ENCODE measurements around the gene ZC3H14.

ZC3H14 gene

DNA sequence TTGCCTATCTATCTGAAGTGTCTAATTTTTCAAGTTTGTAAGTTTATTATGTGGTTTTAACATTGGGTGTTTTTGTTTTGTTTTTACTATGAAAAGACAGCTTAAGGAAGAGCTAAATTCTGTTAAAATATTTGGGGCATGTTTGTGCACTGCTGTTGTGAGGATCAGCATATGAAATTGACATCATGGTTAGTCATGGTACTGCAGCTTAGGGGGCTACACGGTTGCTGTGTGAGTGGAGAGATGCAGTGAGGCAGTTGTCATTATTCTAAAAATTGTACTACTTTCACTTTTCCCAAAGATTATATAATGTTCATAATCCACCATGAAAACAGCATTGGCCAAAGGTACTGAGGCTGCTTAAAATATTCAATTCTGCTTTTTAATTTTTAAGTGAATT is 49.0 kb downstream of the ZC3H14 start:
- no peak for DNase-seq

DNA sequence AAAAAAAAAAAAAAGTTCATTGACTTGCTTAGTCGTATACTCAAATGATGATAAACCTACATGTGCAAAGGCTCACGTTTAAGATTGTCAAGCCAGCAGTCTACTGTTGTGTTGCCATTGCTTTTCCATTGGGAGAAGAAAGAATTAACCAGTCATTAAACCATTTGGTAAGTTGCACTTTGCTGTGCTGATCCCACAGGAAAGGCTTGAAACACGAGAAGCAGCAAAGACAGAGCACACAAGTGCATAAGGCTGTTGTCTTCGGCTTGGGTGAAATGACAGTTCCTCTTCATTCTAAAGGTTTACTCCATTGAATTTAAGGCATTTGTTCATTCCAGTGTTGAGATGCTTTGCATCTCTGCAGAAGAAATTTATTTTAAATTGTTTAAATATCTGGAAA is 50.1 kb downstream of the ZC3H14 start:
- no peak for DNase-seq

DNA sequence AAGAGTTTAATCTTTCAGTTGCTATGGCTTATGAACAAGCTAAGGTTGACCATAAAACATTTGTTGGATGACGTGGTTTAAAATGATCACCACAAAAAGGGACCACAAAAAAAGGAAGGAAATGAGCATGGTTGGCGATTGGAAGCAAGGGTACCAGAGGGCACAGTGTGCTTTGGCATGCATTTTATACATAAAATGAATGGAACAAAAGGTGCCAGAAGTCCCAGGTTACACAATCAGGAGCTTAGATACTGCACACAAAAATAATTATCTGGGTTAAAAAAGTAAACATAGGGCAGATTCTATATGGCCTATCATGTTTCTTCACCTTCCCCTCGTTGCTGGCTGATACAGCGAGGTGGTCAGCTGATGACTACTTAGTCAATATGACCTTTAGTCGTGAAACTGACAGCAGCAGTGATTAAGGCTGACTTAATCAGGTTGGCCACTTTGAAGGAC is 50.7 kb downstream of the ZC3H14 start:
- no peak for DNase-seq

DNA sequence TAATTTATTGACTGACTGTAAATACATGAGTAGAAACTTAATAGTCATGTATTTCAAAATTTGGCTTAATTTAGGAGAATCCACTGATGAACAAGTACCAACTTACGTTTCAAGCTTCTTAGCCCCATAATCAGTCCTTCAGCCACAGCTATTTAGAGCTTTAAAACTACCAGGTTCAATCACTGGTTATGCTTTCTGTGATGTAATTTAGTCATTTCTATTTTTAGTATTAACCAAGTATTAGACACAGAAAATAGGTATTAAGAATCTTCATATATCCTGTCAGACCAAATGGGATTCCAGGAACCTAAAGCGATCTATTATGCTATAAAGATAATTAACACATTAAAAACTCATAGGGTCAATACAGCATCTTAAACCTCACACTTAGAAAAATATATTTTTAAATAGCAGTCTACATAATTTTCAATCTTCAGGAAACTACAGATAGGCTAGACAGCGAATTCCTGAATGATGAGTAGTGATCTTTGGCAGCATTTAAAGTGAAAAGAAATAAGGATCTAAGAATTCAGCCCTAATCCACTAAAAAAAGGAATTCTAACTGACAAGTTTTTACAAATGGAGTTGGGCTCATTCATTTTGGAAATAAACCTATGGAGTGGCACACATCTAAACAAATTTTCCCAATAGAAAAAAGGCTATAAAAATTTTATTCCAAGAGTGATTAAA is 51.5 kb downstream of the ZC3H14 start:
- DNase-seq: no peak

DNA sequence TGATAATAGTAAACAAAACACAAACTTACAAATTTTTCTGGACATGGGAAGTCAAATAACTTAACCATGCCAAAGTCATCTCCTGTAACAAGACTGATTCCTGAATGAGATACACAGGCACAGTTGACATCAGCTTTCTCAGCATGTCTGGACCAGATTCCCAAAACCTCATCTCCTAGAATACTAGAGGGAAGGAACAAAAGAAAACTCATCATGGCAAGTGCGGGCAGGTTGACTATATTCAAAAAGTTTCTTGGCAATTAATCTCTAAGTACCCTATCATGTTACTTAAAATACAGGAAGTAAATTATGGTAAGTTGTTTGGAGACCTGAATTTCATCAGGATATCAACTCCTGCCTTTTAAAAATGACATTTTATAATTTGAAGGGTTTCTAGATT is 53.9 kb downstream of the ZC3H14 start:
- DNase-seq: no peak

DNA sequence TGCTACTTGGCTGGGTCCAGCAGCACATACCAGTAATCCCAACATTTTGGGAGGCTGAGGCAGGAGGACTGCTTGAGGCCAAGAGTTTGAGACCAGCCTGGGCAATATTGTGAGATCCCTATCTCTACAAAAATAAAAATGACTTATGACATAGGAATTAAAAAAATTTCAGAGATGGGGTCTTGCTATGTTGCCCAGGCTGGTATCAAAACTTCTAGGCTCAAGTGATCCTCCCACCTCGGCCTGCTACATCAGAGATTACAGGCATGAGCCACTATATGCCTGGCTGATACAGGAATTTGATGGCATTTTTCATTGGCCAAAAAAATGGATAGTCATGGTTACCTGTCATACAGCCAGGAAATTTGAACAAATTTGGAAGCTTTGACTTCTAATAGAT is 54.6 kb downstream of the ZC3H14 start:
- DNase-seq: no peak

DNA sequence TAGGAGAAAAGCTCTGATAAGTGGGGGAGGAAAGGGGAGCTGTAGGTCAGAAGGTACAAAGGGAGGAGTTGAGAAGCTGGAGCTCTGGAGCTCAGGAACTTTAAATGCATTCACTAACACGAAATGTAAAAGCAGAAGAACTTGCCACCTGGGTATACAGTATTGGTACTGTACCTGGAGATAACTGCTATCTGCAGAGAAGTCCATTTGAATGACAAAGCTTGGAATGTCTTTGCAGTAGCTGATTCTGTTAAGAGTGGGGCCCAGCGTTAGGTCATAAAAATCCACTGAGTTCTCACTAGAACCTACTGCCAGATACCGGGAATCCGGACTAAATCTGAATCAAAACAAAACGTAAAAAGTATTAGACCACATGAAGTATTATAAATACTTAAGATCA is 55.6 kb downstream of the ZC3H14 start:
- no peak for DNase-seq

DNA sequence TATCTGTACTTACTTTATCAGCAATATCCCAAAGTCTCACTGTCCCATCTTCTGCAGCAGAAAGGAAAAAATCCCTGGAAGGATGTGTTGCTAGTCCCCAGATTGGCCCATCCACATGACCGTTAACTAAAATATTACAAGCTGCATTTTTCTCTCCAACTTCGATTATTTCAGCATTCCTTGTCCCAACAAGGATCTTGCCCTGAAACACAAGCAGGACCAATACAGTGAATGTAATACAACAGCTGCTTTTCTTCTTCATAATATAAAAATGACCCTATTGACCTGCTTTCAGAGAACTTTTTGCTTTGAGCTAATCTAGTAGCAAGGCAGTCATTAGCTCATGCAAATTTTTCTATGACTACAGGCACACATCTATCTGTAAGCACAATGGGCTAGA is 58.3 kb downstream of the ZC3H14 start:
- DNase-seq: no peak

DNA sequence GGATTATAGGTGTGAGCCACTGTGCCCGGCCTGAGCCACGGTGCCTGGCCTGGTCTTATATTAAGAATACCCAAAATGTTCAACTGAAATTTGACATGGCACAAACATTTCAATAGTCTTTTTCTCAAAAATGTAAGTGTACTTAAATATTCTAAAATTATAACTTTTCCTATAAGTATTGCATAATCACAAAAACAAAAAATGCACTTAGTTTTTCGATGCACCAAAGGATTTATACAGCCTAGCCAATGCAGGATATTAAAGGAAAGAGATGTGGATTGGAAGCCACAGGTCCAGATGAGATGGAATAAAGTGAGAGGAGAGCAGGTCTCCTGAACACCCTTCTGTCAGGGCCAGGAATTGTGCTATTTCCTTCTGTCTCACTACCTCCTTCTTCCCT is 62.8 kb downstream of the ZC3H14 start:
- DNase-seq: no peak

DNA sequence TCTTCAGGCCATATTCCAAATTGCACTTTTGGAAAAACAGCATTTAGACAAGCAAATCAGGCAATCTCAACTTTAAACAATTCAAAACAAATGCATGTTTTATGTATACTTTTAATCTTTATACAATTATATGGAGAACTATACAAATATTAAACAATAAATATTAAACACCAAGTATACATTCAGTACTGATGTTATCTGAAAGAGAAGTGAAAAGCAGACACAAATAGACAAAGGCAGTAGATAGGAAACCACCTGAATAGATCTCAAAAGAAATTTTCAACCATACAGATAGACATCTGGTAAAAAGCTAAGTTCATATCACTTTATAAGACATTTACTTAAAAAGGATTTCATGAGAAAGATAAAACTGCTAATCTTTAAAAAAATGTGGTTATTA is 65.2 kb downstream of the ZC3H14 start:
- DNase-seq: no peak

DNA sequence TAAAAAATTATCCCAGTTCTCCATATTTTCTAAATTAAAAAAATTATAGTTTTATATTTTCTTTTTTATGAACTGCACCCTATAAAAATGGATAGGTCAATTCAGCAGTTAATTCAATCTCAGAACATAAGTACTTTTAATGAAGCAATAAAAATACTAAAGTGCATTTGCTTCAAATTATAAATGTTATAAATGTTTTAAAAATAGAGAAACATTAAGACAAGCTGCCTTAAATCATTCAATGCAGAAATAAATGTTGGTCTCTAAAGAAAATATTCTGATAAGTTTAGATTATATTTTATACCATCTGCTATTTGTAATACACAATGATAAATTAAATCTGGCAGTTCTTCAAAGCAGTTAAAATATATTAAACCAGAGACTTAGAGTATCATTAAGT is 65.6 kb downstream of the ZC3H14 start:
- no peak for DNase-seq

DNA sequence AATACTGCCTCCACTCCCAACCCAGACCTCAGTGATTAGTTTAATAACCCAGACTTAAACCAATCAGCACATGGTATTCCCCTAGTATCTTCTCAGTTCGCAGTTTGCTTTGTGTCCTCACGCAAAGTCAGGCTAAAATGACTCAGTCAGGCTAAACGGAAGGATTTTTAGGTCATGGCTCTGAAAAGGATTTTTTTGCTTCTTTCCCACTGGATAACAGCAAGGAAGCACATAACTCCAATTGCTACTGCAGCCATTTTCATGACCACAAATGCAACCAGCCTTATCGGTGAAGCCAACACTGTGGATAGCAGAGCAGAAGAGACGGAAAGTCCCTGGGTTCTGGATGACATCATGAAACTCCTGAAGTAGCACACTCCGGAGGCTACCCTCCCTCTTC is 67.7 kb downstream of the ZC3H14 start:
- no peak for DNase-seq

DNA sequence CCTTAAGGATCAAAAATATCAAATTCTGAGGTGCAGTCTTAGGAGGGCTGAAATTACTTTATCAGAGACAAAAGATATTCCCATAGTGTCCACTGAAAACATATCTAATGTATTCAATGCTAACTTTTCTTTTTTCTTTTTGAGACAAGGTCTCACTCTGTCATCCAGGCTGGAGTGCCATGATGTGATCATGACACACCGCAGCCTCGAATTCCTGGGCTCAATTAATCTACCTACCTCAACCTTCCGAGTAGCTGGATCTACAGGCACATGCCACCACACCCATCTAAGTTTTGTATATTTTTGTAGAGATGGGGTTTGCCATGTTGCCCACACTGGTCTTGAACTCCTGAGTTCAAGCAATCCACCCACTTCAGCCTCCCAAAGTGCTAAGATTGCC is 68.3 kb downstream of the ZC3H14 start:
- no peak for DNase-seq

DNA sequence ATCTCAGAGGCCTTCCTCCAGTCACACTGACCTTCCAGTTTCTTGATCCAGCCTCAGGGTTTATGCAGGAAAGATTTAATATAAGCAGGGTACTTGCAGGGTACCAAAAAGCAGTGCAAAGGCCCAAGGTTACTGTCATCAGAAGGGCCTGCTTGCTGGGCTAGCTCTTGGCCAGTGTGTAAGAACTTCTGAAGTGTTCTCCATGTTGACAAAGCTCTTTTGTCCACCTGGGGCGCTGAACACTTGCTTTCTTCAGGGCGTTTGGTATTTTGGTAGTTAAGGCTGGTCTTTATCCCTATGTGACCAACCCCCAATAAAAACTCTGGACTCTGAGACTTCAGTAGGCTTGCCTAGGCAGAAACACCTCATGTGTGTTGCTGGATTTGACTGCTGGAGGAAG is 69.7 kb downstream of the ZC3H14 start:
- no peak for DNase-seq

DNA sequence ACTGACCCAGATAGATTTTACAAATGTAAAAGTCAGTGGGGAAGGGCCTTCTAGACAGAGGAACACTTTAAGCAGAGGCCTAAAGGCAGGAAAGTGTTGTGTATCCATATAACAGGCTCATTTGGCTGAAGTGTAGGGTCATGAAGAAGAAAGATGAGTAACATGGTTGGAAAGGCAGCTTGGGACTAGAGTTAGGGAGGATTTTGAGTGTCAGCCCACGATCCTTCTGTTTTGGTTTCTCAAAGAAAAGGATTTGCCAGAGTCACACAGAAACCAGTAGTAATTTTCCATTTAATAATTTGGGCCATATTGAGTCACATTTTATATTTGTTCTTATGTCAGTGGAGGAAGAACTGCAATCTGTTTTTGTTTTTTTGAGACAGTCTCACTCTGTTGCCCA is 76.4 kb downstream of the ZC3H14 start:
- no peak for DNase-seq

DNA sequence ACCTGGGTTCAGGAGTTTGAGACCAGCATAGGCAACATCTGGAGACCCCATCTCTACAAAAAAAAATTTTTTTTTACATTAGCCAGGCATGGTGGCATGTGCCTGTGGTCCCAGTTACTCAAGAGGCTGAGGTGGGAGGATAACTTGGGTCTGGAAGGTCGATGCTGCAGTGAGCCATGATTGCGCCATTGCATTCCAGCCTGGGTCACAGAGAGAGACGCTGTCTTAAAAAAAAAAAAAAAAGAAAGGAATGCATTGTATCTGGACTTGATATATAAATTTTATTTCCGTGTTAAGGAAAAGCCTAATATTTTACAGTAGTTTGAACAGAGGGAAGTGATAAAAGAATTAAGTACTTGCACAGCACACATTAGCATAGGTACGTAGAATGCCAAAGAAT is 97.2 kb downstream of the ZC3H14 start:
- no peak for DNase-seq

DNA sequence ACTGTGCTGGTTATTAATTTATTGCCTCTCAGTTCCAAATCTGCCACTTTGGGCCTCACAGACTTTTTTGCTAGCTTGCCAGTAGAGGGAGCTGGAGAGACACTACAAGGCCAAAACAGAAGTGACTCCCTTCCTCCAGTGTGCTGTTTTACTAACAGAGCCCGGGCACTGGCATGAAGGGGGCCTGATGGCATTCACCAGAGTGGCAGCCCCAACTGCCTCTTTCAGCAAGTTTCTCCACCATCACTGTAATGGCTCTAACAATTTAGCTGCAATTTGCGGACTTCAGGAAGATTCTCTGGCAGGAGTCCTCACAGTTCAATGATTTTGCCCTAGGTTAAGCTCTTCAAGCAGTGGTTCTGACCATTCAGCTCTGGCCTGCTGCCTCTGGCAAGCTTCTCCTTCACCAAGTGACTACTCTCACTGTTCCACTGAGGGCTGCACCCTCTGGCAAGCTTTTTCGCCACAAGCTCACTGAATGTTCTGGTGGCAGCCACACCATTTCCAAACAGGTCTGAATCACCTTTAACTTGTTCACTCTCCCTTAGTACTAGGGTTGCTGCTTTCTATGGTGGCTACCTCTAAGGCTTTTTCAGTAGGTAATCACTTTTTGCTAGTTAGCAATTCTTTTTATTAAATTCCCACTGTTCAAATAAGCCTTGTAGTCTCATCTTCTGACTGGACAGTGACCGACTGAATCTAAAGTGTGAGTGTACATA is 104.9 kb downstream of the ZC3H14 start:
- DNase-seq: peak; percentile 54

DNA sequence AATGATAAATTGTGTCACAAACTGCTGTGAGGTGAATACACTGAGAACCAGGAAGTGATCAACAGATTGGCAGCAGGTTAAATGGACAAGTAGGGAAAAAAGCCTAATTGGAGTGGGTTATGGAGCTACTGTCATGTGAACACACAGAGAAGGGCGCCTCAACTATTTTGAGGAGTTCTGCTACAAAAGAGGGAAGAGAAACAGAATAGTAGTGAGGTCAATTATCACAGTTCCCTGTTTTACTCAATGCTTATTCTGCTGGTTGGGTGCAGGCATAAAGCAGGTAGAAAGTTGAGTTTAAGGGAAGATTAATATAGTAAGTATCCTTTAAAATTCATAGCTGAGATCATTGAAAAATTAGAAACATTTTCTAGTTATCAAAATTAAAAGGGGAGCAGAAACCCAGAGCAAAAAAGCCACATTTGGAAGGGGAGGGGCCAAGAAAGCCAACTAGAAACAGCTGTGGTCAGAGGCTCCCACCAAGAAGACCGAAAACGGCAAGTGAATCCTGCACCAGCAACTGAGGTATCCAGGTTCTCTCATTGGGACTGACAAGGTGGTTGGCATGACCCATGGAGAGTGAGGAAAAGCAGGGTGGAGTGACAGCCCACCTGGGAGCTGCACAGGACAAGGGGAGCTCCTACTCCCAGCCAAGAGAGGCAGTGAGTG is 105.7 kb downstream of the ZC3H14 start:
- no peak for DNase-seq

DNA sequence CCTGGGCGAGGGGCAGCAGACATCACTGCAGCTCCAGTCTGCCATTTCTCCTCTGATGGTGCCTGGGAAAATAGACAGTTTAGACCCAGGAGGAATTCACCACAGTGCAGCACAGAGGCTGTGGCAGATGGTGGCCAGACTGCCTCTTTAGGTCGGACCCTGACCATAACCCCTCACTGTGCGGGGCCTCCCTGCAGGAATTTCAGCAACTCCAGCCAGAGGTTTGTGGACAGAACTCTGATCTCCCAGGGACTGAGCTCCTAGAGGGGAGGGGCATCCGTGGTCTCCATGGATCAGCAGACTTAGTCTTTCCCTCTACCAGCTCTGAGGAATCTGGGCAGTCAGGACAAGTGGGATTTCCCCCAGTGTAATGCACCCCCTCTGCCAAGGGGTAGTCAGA is 106.5 kb downstream of the ZC3H14 start:
- DNase-seq: no peak

Data from central memory CD4-positive, alpha-beta T cell (primary cell).